HT1080 (cell line): ENCODE data around the gene MYO5A. TPM values are rescaled to one million over a fixed set of nuclear protein-coding genes. Genes with fewer than 3 reads are reported as not detected.

Source experiments
- DNase-seq: peaks from one replicate; pipeline ENCODE4 v3.0.0-alpha.2; 2015; ENCODE audit warnings: low read depth
- total RNA-seq: library from RNA; depleted of rRNA; stranded (reverse); fragments of >200 nt; shearing (Covaris generic); gene quantifications from 2 replicates; pipeline ENCODE4 v1.2.3, GENCODE V29; 2014

MYO5A gene
- total RNA-seq, 1 experiment from 2014 or later, result 33.7 TPM

DNA sequence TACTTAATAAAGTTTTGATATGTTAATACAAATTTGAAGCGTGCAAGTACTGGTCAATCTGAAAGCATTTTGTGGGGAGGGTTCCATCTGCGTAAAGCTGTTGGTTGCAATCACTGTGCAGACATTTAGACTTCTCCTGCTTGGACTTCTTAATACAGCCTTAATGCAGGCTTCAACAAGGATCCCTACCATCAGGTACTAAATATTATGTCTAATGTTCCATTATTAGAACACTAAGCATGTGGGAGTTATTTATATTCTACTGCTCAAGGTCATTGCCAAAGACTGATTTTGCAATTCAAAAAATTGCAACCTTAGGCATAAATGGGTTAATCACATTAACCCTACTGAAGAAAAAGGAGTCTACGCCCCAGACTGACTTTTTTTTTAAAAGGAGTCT lies 159.2 kb downstream of the MYO5A start:
- no peak for DNase-seq

GRCh38 chr15:52369030-52369429 lies 159.7 kb downstream of the MYO5A start:
- DNase-seq, result no peak

GRCh38 chr15:52368402-52368801 lies 160.3 kb downstream of the MYO5A start:
- DNase-seq, result no peak

DNA sequence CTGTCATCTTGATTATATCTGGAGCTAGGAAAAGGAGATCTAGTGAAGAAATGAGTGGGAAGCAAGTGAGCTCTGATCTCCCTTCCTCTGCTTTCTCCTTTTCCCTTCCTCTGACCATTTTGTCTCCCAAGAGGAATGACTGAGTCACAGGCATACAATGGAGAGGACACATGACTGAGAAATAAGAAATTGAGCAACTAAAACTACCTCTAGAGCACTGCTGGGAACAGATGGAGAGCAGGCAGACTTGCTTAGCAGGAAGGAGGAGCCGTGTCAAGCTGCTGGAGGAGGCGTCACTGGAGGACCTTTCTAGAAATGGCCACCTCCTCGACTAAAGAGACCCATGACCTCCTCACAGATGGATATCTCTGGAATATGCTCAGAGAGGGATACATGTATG lies 166.2 kb downstream of the MYO5A start:
- DNase-seq, result peak; percentile 49

- no peak for DNase-seq
Measured at GRCh38 chr15:52361975-52362494, 166.6 kb downstream of the MYO5A start.

GRCh38 chr15:52361494-52361893 lies 167.2 kb downstream of the MYO5A start:
- DNase-seq, result no peak

GRCh38 chr15:52360229-52361203 lies 168.2 kb downstream of the MYO5A start:
- no peak for DNase-seq

GRCh38 chr15:52359722-52360121 lies 169.0 kb downstream of the MYO5A start:
- no peak for DNase-seq

GRCh38 chr15:52357949-52358348 lies 170.7 kb downstream of the MYO5A start:
- no peak for DNase-seq

DNA sequence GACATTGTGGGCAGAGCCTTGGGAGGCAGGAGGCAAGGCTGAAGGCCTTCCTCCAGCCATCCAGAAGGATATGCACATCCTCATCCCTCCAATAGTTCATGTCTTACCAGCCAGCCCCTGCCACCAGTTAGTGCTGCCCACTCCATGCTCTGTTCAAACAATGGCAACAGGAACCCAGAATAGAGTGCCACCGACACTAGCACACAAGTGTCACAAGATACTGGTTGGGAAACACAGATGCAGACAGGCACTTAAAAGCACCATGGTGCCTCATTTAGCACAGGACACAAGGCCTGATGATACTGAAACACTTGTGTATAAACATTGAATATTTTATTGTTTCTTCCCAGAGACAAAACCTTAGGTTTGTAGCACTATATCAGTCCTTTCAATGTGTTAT lies 176.6 kb downstream of the MYO5A start:
- DNase-seq, result no peak

DNA sequence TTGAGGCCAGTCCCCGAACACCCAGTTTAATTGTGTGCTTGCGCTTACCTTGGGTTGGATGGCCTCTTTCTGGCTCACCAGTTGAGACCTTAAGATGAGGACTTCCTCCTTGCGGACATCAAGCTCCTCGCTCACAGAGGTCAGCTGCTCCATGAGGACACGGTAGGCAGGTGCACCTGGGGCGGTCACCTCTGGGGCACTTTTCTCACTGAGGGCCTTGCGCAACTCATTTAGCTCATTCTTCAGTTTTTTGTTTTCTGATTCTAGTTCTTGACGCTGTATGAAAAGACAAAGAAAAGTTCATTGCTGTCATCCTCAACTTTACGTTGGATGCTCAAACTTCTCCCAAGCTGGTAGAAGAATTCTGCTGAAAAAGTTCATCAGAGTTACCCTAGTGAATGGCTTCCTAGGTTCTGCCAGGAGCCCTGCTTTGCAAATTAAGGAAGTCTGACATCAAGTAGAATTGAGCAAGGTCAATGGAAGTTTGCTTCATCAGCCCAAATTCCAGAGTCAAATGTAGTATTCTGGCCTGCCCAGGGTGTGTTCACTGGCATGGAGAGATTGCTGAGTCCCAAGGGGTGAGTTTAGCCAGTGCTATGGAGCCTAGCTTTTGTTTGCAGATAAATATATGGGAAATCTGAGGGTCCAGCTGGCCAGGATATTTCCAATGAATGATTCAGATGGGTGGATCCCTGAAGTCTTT lies 177.3 kb downstream of the MYO5A start:
- no peak for DNase-seq

DNA sequence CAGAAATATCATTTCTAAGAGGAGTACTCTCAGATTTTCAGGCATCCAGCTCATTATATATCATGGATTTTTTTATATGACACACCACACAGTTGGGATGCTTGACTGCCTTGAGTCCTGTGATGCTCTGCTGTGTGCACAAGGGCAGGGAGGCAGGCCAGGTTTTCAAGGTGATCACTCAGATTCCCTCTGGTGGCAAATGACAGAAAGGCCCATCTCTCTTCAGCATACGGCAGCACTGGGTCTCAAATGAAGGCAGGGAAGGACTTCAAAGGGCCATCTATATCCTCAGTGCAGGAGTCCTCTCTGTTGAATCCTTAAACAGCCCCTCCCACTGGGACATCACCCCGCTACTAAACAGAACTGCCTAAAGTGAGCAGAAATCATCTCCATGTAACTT lies 178.3 kb downstream of the MYO5A start:
- no peak for DNase-seq

DNA sequence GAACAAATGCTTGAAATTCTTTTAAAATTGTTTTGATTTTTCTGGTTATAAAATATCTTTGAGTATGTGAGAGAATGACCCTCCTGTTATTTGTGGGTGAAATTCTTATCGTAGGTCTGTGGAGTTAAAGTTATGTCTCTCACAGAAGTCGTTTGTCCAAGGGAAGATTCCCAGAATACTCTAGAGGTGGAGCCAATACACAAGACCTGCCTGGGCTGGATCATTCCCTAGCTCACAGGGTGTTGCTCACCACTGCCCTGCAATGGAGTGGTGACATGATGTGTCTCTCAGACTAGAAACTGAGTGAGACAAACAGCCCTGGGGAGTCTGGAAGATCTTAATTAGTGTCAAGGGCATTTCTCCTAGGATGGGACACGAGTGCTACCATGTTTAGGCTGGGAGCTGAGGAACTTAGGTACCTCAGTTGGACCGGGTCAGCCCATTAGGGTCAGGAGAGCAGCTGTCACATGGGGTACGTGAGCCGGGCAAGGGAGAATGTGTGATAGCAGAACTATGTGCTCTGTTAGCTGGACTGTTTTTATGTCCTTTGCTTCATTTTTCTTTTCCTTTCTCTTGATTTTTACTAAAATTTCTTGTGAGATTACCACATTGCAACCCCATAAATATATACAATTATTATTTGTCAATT lies 179.5 kb downstream of the MYO5A start:
- DNase-seq, result no peak

DNA sequence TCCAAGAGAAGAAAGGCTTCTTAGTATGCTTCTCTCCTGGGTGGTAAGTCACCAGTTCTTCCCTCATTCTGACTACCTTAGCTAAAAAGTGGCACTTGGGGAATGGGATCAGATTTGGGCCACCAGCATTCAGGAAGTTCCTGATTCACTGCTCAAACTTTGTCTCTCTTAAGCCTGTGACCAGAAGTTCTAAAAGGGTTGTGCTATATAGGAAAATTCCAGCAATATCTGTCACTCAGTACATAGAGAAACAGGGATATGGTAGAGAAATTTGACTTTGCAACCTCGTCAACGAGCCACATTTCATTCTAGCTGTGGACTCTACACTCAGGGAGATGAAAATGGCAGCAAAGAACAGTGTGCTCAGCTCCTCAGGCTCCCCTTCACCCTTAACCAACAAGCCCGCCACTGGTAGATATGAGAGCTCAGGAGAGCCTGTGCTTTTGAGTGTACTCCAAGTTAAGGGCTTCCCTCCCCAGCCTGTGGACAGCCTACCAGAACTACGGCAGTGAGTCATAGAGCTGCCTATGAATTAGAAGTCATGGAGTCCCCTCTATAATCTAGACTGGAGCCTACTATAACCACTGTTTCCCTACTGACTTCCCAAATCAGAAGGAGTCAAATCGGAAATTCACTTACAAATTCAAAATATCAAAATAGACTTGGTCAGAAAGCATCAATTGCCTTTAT lies 180.5 kb downstream of the MYO5A start:
- DNase-seq, result no peak

- no peak for DNase-seq
Measured at GRCh38 chr15:52344592-52344991, 184.1 kb downstream of the MYO5A start.

DNA sequence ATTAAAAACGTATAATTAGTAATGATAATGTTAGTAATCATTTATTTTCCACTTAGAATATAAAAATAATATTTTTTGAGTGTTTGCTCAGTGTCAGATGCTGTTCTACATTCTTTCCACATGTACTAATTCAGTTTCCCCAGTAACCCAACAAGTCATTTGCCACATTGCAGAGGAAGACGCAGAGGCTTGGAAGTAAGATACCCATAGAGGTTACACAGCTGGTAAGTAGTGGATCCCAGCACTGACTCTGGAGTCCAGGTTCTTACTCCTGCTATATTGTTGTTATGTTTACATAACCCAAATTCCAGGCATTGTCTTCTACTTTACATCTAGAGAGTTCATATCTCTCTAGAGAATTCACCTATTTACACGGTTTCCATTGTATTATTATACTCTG lies 184.8 kb downstream of the MYO5A start:
- no peak for DNase-seq

- DNase-seq, result no peak
Measured at GRCh38 chr15:52340093-52340492, 188.6 kb downstream of the MYO5A start.

GRCh38 chr15:52338891-52339290 lies 189.8 kb downstream of the MYO5A start:
- DNase-seq, result no peak

DNA sequence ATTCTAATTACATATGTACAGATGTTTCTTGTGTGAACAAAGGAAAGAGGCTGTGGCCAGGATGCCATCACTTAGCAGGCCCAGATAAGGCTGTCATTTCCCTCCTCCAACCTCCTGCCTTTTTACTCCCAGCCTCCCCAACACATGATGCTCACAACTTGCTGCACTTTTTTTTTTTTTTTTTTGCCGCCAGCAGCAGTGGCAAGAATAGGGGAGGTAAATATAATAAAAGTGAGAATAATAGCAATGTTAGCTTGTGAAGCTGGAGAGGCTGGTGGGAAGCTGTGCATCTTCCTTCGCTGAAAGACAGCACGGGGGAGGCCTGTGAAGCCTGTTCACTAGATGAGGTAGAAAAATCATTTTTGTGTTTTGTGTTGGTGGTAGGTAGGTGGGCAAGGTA lies 190.6 kb downstream of the MYO5A start:
- no peak for DNase-seq

- peak; percentile 80 for DNase-seq
Measured at GRCh38 chr15:52337198-52337853, 191.4 kb downstream of the MYO5A start.

DNA sequence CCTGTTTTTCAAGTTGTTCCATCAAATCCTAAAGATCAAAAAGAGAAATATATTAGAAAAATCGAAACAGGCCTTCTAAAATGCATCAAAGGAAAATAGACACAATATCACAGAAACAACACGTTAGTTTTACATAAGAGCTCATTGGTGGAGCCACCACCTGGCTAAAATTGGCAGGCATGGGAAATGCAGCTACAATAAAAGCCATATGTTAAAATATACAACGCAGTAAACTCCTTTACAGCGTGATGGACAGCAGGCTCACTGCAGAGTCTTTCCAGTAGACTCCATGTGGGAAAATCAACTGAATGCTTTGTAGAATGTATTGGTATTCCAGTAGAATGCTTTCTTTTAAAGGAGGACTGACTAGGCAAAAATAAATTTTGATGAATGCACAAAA lies 192.2 kb downstream of the MYO5A start:
- no peak for DNase-seq
